Liver (tissue), 9 donors: Measurements from ENCODE around the gene NMUR2. TPM values are rescaled to one million over a fixed set of nuclear protein-coding genes. Genes with fewer than 3 reads are reported as not detected.

Experiments
- DNase-seq: peaks from one replicate; pipeline ENCODE4 v3.0.0-alpha.2; 2017; ENCODE audit warnings: low spot score
- H3K27ac ChIP-seq, 2 donors: one replicate each; pipeline ENCODE4 v1.7.0; 2013; ENCODE audit warnings: inconsistent platforms in 2 of 2, low read length in 2 of 2, control low read depth in 1 of 2, low read depth in 1 of 2, mild to moderate bottlenecking in 1 of 2
- H3K27me3 ChIP-seq, 4 donors: one replicate each; pipeline versions ENCODE4 v1.6.1 to v1.7.0; 2013; ENCODE audit warnings: low read length in 3 of 4, inconsistent platforms in 1 of 4, mild to moderate bottlenecking in 1 of 4, moderate library complexity in 1 of 4; ENCODE audit not compliant: control insufficient read depth in 4 of 4, insufficient read depth in 4 of 4
- H3K36me3 ChIP-seq, 4 donors: one replicate each; pipeline versions ENCODE4 v1.6.1 to v1.7.0; 2013; ENCODE audit warnings: low read length in 3 of 4, mild to moderate bottlenecking in 3 of 4, low read depth in 1 of 4, moderate library complexity in 1 of 4; ENCODE audit not compliant: control insufficient read depth in 4 of 4, insufficient read depth in 3 of 4
- H3K4me1 ChIP-seq, 4 donors: one replicate each; pipeline versions ENCODE4 v1.6.1 to v1.7.0; 2013; ENCODE audit warnings: low read length in 3 of 4, mild to moderate bottlenecking in 3 of 4, moderate library complexity in 1 of 4; ENCODE audit not compliant: control insufficient read depth in 4 of 4, insufficient read depth in 4 of 4
- H3K4me3 ChIP-seq, 3 donors: one replicate each; pipeline versions ENCODE4 v1.6.1 to v1.7.0; 2013; ENCODE audit warnings: low read length in 3 of 3, control low read depth in 1 of 3, low read depth in 1 of 3, mild to moderate bottlenecking in 1 of 3
- H3K9ac ChIP-seq, 2 donors: one replicate each; pipeline ENCODE4 v1.7.0; 2013; ENCODE audit warnings: low read length in 2 of 2, mild to moderate bottlenecking in 2 of 2, moderate library complexity in 2 of 2, control low read depth in 1 of 2, low read depth in 1 of 2
- H3K9me3 ChIP-seq, 4 donors: one replicate each; pipeline versions ENCODE4 v1.6.1 to v1.7.0; 2013; ENCODE audit warnings: low read length in 3 of 4; ENCODE audit not compliant: control insufficient read depth in 4 of 4
- EGR1 ChIP-seq, 2 donors: IDR thresholded peaks; 2 replicates each; pipeline ENCODE4 v1.6.1; 2016 to 2018; ENCODE audit warnings: antibody characterized with exemption in 2 of 2, low read depth in 2 of 2
- FOXA1 ChIP-seq: IDR thresholded peaks from 2 replicates; pipeline ENCODE4 v1.6.1; 2016; ENCODE audit warnings: antibody characterized with exemption
- FOXA2 ChIP-seq: IDR thresholded peaks from 2 replicates; pipeline ENCODE4 v1.6.1; 2016; ENCODE audit warnings: antibody characterized with exemption
- GABPA ChIP-seq, 2 donors: IDR thresholded peaks in 1 of 2; conservative IDR thresholded peaks in 1 of 2; 2 replicates each; pipeline ENCODE4 v1.6.1; 2016; ENCODE audit warnings: antibody characterized with exemption in 2 of 2, mild to moderate bottlenecking in 1 of 2, moderate library complexity in 1 of 2
- HNF4A ChIP-seq, 2 donors: conservative IDR thresholded peaks; 2 replicates each; pipeline ENCODE4 v1.6.1; 2016; ENCODE audit warnings: antibody characterized with exemption in 2 of 2, mild to moderate bottlenecking in 2 of 2
- JUND ChIP-seq, 2 donors: IDR thresholded peaks; 2 replicates each; pipeline ENCODE4 v1.6.1; 2016; ENCODE audit warnings: antibody characterized with exemption in 2 of 2
- MAX ChIP-seq: IDR thresholded peaks from 2 replicates; pipeline ENCODE4 v1.6.1; 2016; ENCODE audit warnings: antibody characterized with exemption
- NR2F2 ChIP-seq: IDR thresholded peaks from 2 replicates; pipeline ENCODE4 v1.6.1; 2016; ENCODE audit warnings: antibody characterized with exemption
- RAD21 ChIP-seq, 2 donors: IDR thresholded peaks; 2 replicates each; pipeline ENCODE4 v1.6.1; 2016; ENCODE audit warnings: antibody characterized with exemption in 2 of 2, mild to moderate bottlenecking in 2 of 2
- RXRA ChIP-seq, 2 donors: IDR thresholded peaks; 2 replicates each; pipeline ENCODE4 v1.6.1; 2017 to 2018; ENCODE audit warnings: antibody characterized with exemption in 2 of 2, mild to moderate bottlenecking in 1 of 2
- TAF1 ChIP-seq: conservative IDR thresholded peaks from 2 replicates; pipeline ENCODE4 v1.6.1; 2016; ENCODE audit warnings: antibody characterized with exemption, mild to moderate bottlenecking
- YY1 ChIP-seq: IDR thresholded peaks from 2 replicates; pipeline ENCODE4 v1.6.1; 2016; ENCODE audit warnings: antibody characterized with exemption, mild to moderate bottlenecking
- WGBS: extraction: QIAGEN DNeasy Blood & Tissue Kit; methylation state at CpG from one replicate; pipeline ENCODE4 v1.1.7; 2013; 5-methylcytosine and 5-hydroxymethylcytosine counted together
- polyA plus RNA-seq, 2 donors: library from polyadenylated mRNA; stranded (reverse) in 1 of 2; unstranded in 1 of 2; fragments of 200-250 nt in 1 of 2; fragments of >200 nt in 1 of 2; fragmentation: Nextera tagmentation in 1 of 2; extraction: Ambion mirVana in 1 of 2; gene quantifications; one replicate each; pipeline versions ENCODE4 v1.2.1 to v1.2.3, GENCODE V29; 2013 to 2015
- total RNA-seq, 2 donors: library from RNA; depleted of rRNA; stranded (reverse); fragments of >200 nt; gene quantifications; one replicate each; pipeline ENCODE4 v1.2.3, GENCODE V29; 2014
- TF ChIP-seq, protein P1 (sequence below): IDR thresholded peaks from 2 replicates; pipeline ENCODE4 v1.6.1; 2016; ENCODE audit warnings: antibody characterized with exemption
- TF ChIP-seq, protein P2 (sequence below): IDR thresholded peaks from 2 replicates; pipeline ENCODE4 v1.6.1; 2016; ENCODE audit warnings: antibody characterized with exemption, mild to moderate bottlenecking
- TF ChIP-seq, protein P3 (sequence below): fragments of 150-350 bp; IDR thresholded peaks from 2 replicates; pipeline ENCODE4 v1.5.1; 2017; ENCODE audit warnings: improper control_type of control experiment, low read depth, low read length; ENCODE audit not compliant: missing input control
- donor health status: healthy.
- donor health status: healthy.
- donor health status: healthy.
- donor health status: healthy.
- donor health status: healthy.

Gene NMUR2
- total and polyA plus RNA-seq, 4 donors = not detected

DNA sequence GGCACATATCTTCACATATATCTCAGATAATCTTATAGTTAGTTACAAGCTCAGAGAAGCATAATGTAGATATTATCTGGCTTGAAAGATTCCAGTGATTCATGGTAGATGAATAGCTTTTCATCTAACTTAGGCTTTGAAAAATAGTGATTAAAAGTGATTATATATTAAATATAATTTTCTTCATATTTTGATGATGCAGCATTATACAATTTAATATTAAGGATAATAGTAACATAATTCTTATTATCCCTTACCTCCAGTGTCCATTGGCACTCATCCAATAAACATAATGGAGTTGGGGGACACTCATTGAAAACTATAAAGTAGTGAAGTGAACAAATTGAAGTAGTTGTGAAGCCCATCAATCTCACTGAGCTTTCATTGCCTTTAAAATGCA is 35.8 kb downstream of the NMUR2 start:
- no peak overlapping the region for H3K4me3 ChIP-seq
- TF ChIP-seq MAX (no peak), RAD21 (IDR thresholded peaks at IDR 0.05) (no peak), FOXA1 (no peak), FOXA2 (no peak), RXRA (IDR thresholded peaks at IDR 0.05) (no peak), TAF1 (no peak), NR2F2 (no peak), EGR1 (IDR thresholded peaks at IDR 0.05; ENCODE audit: low read depth in 2 of 2) (no peak), YY1 (no peak), JUND (IDR thresholded peaks at IDR 0.05) (no peak), GABPA (IDR thresholded peaks at IDR 0.05 in 1 of 2, conservative IDR thresholded peaks at IDR 0.05 in 1 of 2) (no peak)
- TF ChIP-seq, protein P1, sequence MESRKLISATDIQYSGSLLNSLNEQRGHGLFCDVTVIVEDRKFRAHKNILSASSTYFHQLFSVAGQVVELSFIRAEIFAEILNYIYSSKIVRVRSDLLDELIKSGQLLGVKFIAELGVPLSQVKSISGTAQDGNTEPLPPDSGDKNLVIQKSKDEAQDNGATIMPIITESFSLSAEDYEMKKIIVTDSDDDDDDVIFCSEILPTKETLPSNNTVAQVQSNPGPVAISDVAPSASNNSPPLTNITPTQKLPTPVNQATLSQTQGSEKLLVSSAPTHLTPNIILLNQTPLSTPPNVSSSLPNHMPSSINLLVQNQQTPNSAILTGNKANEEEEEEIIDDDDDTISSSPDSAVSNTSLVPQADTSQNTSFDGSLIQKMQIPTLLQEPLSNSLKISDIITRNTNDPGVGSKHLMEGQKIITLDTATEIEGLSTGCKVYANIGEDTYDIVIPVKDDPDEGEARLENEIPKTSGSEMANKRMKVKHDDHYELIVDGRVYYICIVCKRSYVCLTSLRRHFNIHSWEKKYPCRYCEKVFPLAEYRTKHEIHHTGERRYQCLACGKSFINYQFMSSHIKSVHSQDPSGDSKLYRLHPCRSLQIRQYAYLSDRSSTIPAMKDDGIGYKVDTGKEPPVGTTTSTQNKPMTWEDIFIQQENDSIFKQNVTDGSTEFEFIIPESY = no peak
- TF ChIP-seq, protein P2, sequence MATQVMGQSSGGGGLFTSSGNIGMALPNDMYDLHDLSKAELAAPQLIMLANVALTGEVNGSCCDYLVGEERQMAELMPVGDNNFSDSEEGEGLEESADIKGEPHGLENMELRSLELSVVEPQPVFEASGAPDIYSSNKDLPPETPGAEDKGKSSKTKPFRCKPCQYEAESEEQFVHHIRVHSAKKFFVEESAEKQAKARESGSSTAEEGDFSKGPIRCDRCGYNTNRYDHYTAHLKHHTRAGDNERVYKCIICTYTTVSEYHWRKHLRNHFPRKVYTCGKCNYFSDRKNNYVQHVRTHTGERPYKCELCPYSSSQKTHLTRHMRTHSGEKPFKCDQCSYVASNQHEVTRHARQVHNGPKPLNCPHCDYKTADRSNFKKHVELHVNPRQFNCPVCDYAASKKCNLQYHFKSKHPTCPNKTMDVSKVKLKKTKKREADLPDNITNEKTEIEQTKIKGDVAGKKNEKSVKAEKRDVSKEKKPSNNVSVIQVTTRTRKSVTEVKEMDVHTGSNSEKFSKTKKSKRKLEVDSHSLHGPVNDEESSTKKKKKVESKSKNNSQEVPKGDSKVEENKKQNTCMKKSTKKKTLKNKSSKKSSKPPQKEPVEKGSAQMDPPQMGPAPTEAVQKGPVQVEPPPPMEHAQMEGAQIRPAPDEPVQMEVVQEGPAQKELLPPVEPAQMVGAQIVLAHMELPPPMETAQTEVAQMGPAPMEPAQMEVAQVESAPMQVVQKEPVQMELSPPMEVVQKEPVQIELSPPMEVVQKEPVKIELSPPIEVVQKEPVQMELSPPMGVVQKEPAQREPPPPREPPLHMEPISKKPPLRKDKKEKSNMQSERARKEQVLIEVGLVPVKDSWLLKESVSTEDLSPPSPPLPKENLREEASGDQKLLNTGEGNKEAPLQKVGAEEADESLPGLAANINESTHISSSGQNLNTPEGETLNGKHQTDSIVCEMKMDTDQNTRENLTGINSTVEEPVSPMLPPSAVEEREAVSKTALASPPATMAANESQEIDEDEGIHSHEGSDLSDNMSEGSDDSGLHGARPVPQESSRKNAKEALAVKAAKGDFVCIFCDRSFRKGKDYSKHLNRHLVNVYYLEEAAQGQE = no peak
- TF ChIP-seq, protein P3, sequence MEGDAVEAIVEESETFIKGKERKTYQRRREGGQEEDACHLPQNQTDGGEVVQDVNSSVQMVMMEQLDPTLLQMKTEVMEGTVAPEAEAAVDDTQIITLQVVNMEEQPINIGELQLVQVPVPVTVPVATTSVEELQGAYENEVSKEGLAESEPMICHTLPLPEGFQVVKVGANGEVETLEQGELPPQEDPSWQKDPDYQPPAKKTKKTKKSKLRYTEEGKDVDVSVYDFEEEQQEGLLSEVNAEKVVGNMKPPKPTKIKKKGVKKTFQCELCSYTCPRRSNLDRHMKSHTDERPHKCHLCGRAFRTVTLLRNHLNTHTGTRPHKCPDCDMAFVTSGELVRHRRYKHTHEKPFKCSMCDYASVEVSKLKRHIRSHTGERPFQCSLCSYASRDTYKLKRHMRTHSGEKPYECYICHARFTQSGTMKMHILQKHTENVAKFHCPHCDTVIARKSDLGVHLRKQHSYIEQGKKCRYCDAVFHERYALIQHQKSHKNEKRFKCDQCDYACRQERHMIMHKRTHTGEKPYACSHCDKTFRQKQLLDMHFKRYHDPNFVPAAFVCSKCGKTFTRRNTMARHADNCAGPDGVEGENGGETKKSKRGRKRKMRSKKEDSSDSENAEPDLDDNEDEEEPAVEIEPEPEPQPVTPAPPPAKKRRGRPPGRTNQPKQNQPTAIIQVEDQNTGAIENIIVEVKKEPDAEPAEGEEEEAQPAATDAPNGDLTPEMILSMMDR = no peak
- no peak for DNase-seq

DNA sequence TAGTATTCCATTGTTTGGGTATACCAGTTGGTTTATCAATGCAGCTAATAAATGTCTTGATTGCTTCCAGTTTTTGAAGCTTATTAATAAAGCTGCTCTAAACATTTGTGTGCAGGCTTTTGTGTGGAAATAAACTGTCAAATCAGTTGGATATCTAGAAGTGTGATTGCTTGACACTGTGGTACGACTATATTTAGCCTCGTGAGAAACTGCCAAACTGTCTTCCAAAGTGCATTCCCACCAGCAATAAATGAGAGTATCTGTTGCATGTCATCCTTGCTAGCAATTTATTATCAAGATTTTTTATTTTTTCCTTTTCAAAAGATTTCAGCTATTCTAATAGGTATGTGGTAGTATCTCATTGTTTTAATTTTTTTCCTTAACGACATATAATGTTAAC is 37.5 kb downstream of the NMUR2 start:
- no peak overlapping the region for H3K9ac ChIP-seq
- H3K36me3 ChIP-seq = no peaks in the 10 kb centered on the region
- no peaks in the 10 kb centered on the region for H3K4me1 ChIP-seq
- H3K4me3 ChIP-seq = no peak overlapping the region
- TF ChIP-seq JUND (IDR thresholded peaks at IDR 0.05) = no peak
- TF ChIP-seq HNF4A (conservative IDR thresholded peaks at IDR 0.05) = no peak
- TF ChIP-seq EGR1 (IDR thresholded peaks at IDR 0.05; ENCODE audit: low read depth in 2 of 2) = no peak
- H3K27me3 ChIP-seq = peaks cover 0 to 6% (median 0%) of the 10 kb centered on the region in 4 donors
- DNase-seq = no peak
- no peak overlapping the region for H3K27ac ChIP-seq
- 67% methylated on average over 3 of the region's 3 CpGs for WGBS
- no peaks in the 10 kb centered on the region for H3K9me3 ChIP-seq

More for the DNA sequence above, 35.8 kb downstream of the NMUR2 start:
- Histone ChIP-seq H3K27me3 (peaks cover 0 to 3% (median 0%) of the 10 kb centered on the region in 4 donors), H3K27ac (no peak overlapping the region), H3K9me3 (no peaks in the 10 kb centered on the region), H3K36me3 (no peaks in the 10 kb centered on the region), H3K4me1 (no peaks in the 10 kb centered on the region), H3K9ac (no peak overlapping the region)
